HG03045 (cell line): Measurements from ENCODE around the gene TBX10.

Experiments
- ATAC-seq: cut with Tn5 transposase; IDR thresholded peaks from one replicate; pipeline ENCODE4 v1.9.1; 2021; ENCODE audit warnings: mild to moderate bottlenecking, moderate library complexity; ENCODE audit not compliant: unreplicated experiment

Gene TBX10

GRCh38 chr11:67582011-67582410 lies 57.6 kb downstream of the TBX10 start:
- no peak for ATAC-seq

- no peak for ATAC-seq
Observed at GRCh38 chr11:67581469-67581868, 58.1 kb downstream of the TBX10 start.
